Panc1 (cell line): ENCODE data around the gene PPIP5K1. TPM values are rescaled to one million over a fixed set of nuclear protein-coding genes. Genes with fewer than 3 reads are reported as not detected.

ENCODE experiments used
- ATAC-seq: fragments of 200-7000 bp; cut with Tn5 transposase; 2 replicates; pipeline ENCODE4 v1.9.1; 2020; ENCODE audit warnings: mild to moderate bottlenecking, moderate library complexity
- BruUV-seq: library from RNA; stranded (reverse); fragments of 400-500 nt; replicated peaks from 2 replicates; lab custom pipeline; 2021; lab: Mats Ljungman, UMichigan
- CTCF ChIA-PET: fragments of 300-600 bp; sonication (Branson Sonifier 250); formaldehyde crosslinking; loops from one replicate; lab custom pipeline; 2022; ENCODE audit warnings: antibody characterized with exemption; lab: Charles Lee
- POLR2A ChIA-PET: fragments of 300-600 bp; sonication (Branson Sonifier 250); formaldehyde crosslinking; loops from one replicate; lab custom pipeline; 2022; ENCODE audit warnings: antibody characterized with exemption; lab: Charles Lee
- DNase-seq: peaks from one replicate; pipeline ENCODE4 v3.0.0-alpha.2; 2010; ENCODE audit warnings: low read depth, low spot score
- H3K27ac ChIP-seq: 2 replicates; pipeline ENCODE4 v1.5.1; 2011; ENCODE audit warnings: mild to moderate bottlenecking, low read length, inconsistent platforms
- H3K27me3 ChIP-seq: fragments of 200-500 bp; sonication (Bioruptor generic); 2 replicates; pipeline ENCODE4 v1.6.0; 2014; ENCODE audit warnings: low read length, inconsistent platforms; ENCODE audit not compliant: control insufficient read depth, insufficient read depth
- H3K36me3 ChIP-seq: fragments of 200-500 bp; sonication (Bioruptor generic); 2 replicates; pipeline ENCODE4 v1.5.1; 2014; ENCODE audit warnings: inconsistent platforms, mild to moderate bottlenecking, low read length, moderate library complexity; ENCODE audit not compliant: control insufficient read depth, insufficient read depth
- H3K4me1 ChIP-seq: 2 replicates; pipeline ENCODE4 v1.5.1; 2011; ENCODE audit warnings: inconsistent platforms, mild to moderate bottlenecking, low read length, moderate library complexity; ENCODE audit not compliant: control insufficient read depth, insufficient read depth
- H3K4me3 ChIP-seq, 2 experiments: 2 replicates each; pipeline ENCODE4 v1.5.1; 2011 to 2012; ENCODE audit warnings: low read depth in 2 of 2, low read length in 2 of 2, mild to moderate bottlenecking in 2 of 2, inconsistent platforms in 1 of 2, moderate library complexity in 1 of 2
- H3K9me3 ChIP-seq: fragments of 200-500 bp; sonication (Bioruptor generic); 2 replicates; pipeline ENCODE4 v1.5.1; 2014; ENCODE audit warnings: low read depth, mild to moderate bottlenecking, inconsistent platforms, low read length, moderate library complexity; ENCODE audit not compliant: control insufficient read depth, insufficient read depth
- CTCF ChIP-seq: fragments of 450-650 bp; IDR thresholded peaks from 2 replicates; pipeline ENCODE4 v1.5.1; 2017; ENCODE audit warnings: mild to moderate bottlenecking
- POLR2AphosphoS5 ChIP-seq: IDR thresholded peaks from 2 replicates; pipeline ENCODE4 v1.6.1; 2012; ENCODE audit warnings: mild to moderate bottlenecking, low read depth, low read length, moderate library complexity
- SIN3A ChIP-seq: IDR thresholded peaks from 2 replicates; pipeline ENCODE4 v1.6.1; 2012; ENCODE audit warnings: low read depth, mild to moderate bottlenecking, low read length, moderate library complexity, borderline replicate concordance; ENCODE audit not compliant: insufficient read depth
- TCF7L2 ChIP-seq: IDR thresholded peaks from 2 replicates; pipeline ENCODE4 v1.6.1; 2011; ENCODE audit warnings: mild to moderate bottlenecking, low read depth, low read length, inconsistent platforms
- in situ Hi-C: cut with HindIII; loops from 2 replicates; pipeline ENCODE4 v1.10.0; 2016; ENCODE audit warnings: low sequenced_read_pairs, low pct_unique_long_range_greater_than_20kb
- intact Hi-C: fragments of 100-400 bp; cut with micrococcal nuclease; formaldehyde crosslinking; loops from one replicate; pipeline ENCODE4 v1.10.0; 2022; ENCODE audit not compliant: unreplicated experiment
- total RNA-seq: library from RNA; stranded (reverse); gene quantifications from one replicate; pipeline ENCODE4 v1.2.1, GENCODE V29; 2021; ENCODE audit not compliant: unreplicated experiment
- TF ChIP-seq, protein P1 (sequence below), 2 experiments: IDR thresholded peaks; 2 replicates each; pipeline ENCODE4 v1.6.1; 2011 to 2012; ENCODE audit warnings: low read depth in 2 of 2, control low read depth in 1 of 2, low read length in 1 of 2, mild to moderate bottlenecking in 1 of 2, moderate library complexity in 1 of 2; ENCODE audit not compliant: insufficient read depth in 1 of 2

The PPIP5K1 gene
- total RNA-seq, 1 experiment from 2014 or later, result 56.6 TPM

- no peaks in the 10 kb centered on the region for H3K9me3 ChIP-seq
- POLR2A ChIA-PET, result no interaction called here
- in situ Hi-C loops (no loop called here), intact Hi-C loops (no loop called here)
- H3K27me3 ChIP-seq, result no peaks in the 10 kb centered on the region
- no peak overlapping the region for H3K27ac ChIP-seq
- H3K36me3 ChIP-seq, result no peaks in the 10 kb centered on the region
- H3K4me1 ChIP-seq, result no peaks in the 10 kb centered on the region
- CTCF ChIA-PET, result interaction anchor here (0.5 to 0.9 kb wide), 2 partner anchors 11 to 12 kb away, joined by 3 read pairs; no protein-coding TSS in a partner anchor
- no TSS peak for BruUV-seq
- TF ChIP-seq TCF7L2 (no peak), POLR2AphosphoS5 (no peak), CTCF (no peak), SIN3A (no peak)
- TF ChIP-seq, protein P1, sequence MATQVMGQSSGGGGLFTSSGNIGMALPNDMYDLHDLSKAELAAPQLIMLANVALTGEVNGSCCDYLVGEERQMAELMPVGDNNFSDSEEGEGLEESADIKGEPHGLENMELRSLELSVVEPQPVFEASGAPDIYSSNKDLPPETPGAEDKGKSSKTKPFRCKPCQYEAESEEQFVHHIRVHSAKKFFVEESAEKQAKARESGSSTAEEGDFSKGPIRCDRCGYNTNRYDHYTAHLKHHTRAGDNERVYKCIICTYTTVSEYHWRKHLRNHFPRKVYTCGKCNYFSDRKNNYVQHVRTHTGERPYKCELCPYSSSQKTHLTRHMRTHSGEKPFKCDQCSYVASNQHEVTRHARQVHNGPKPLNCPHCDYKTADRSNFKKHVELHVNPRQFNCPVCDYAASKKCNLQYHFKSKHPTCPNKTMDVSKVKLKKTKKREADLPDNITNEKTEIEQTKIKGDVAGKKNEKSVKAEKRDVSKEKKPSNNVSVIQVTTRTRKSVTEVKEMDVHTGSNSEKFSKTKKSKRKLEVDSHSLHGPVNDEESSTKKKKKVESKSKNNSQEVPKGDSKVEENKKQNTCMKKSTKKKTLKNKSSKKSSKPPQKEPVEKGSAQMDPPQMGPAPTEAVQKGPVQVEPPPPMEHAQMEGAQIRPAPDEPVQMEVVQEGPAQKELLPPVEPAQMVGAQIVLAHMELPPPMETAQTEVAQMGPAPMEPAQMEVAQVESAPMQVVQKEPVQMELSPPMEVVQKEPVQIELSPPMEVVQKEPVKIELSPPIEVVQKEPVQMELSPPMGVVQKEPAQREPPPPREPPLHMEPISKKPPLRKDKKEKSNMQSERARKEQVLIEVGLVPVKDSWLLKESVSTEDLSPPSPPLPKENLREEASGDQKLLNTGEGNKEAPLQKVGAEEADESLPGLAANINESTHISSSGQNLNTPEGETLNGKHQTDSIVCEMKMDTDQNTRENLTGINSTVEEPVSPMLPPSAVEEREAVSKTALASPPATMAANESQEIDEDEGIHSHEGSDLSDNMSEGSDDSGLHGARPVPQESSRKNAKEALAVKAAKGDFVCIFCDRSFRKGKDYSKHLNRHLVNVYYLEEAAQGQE (IDR thresholded peaks at IDR 0.05; ENCODE audit: insufficient read depth in 1 of 2, low read depth in 2 of 2, low read length in 1 of 2), result no peak
- ATAC-seq (no peak), DNase-seq (no peak)
- no peak overlapping the region for H3K4me3 ChIP-seq
Observed at GRCh38 chr15:43527802-43528541, 62.0 kb downstream of the PPIP5K1 start.

DNA sequence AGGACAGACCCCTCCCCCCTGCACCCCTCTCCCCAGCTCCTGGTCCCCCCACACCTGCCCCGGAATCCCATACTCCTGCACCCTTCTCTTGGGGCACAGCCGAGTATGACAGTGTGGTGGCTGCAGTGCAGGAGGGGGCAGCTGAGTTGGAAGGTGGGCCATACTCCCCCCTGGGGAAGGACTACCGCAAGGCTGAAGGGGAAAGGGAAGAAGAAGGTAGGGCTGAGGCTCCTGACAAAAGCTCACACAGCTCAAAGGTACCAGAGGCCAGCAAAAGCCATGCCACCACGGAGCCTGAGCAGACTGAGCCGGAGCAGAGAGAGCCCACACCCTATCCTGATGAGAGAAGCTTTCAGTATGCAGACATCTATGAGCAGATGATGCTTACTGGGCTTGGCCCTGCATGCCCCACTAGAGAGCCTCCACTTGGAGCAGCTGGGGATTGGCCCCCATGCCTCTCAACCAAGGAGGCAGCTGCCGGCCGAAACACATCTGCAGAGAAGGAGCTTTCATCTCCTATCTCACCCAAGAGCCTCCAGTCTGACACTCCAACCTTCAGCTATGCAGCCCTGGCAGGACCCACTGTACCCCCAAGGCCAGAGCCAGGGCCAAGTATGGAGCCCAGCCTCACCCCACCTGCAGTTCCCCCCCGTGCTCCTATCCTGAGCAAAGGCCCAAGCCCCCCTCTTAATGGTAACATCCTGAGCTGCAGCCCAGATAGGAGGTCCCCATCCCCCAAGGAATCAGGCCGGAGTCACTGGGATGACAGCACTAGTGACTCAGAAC, 62.8 kb downstream of the PPIP5K1 start:
- in situ Hi-C loops, result no loop called here
- Histone ChIP-seq H3K9me3 (no peaks in the 10 kb centered on the region), H3K4me3 (no peak overlapping the region), H3K27ac (no peak overlapping the region), H3K4me1 (no peaks in the 10 kb centered on the region), H3K36me3 (no peaks in the 10 kb centered on the region), H3K27me3 (no peaks in the 10 kb centered on the region)
- intact Hi-C loops, result no loop called here
- ChIA-PET POLR2A (interaction anchor here (0.8 kb wide), 1 partner anchor 16 kb away, joined by 3 read pairs; no protein-coding TSS in a partner anchor), CTCF (interaction anchor here (0.9 kb wide), 1 partner anchor 11 kb away, joined by 3 read pairs; no protein-coding TSS in a partner anchor)
- DNase-seq, result no peak
- no peak for ATAC-seq
- TF ChIP-seq TCF7L2, result no peak
- TF ChIP-seq POLR2AphosphoS5, result no peak
- no TSS peak for BruUV-seq
